Inflammatory macrophage treated with lipopolysaccharide for 4 hours (primary cell): ENCODE results near the gene CDH12.
"Not testable (repeated sequence)": the region's sequence is repeated elsewhere in the genome, so short reads cannot be mapped to it uniquely, and the experiment has no call there.

Source experiments
- DNase-seq: peaks from one replicate; pipeline ENCODE4 v3.0.0-alpha.2; 2020

Gene CDH12

DNA sequence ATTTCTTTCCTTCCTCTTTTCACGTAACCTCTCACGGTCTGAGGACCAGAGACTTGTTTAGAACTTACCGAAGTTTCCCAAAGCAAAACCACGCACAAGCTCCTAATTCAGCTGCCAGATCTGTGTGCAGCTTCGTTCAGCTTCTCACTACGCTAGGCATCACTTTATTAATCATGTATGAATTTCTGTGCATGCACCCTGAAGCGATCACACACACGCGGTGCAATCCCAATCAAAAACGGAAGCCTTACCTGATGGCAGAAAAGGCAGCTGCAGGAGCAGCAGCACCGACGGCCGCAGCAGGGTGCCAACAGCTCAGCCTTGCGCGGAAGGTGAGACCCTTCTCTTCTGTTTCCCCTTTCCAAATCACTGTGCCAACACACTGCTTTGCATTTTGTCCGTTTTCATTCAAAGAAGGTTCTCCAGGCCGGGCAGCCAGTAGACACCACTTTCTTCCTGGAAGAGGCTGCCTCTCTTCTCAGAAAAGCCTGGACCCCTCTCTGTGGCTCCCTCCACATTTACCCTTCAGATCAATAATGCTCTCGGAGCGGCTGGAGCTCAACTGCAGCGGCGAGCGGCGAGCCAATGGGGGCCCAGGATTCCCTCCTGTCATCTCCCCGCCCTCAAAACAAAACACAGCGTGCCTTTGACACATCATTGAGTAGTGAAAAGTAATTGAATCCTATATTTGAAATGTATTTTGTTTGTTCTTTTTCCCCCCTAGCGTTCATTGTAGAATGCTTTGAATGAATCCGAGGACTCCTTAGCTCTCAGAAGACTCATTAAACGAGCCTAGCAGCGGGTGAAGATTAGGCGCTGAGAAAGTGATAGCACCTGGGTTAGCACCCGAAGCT lies at the start of gene CDH12:
TSS of gene CDH12 (minus strand) at position 538 of the 854 bp plus-strand sequence.
- no peak for DNase-seq

DNA sequence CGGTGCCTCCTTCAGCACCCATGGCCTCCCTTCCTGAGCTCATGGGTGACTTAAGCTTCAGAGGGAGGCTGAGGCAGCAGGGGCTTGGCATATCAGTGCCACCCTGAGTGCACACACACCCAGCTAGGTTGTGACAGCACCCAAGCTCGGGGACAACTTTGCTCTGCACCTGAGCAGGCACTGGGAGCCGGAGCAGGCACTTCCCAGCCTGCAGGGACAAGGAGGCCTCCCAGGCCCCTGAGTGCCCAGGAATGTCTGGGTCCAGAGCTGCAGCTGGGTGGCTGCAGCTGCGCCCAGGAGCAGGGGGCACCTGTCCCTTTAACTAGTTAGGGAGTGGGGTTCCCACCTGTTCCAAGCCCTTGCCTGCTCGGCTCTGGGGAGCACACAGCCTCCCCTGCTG lies 48.7 kb upstream of the CDH12 start:
- no peak for DNase-seq

DNA sequence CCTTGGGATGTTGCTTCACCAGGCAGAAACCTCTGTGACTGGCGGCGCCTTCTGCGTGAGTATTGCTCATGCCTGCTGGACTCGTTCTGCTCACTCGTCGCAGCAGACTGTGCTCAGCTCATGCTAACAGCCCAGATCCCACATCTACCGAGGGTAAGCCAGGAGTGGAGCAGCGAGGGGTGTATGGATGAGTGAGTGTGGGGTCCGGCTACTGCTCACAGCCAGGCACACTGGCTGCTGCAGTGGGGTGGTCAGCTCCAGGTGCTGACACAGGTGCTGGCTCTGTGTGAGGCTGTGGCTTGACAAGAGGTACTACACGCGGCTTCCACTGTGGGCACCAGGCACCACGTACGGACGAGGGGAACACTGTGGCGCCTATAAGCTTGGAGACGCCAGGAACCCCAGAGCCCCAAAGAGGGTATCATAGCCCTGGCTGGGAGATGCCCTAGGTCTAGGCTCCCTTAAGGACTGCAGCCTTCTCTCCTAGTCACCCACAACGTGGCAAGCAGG lies 47.7 kb upstream of the CDH12 start:
- no peak for DNase-seq

DNA sequence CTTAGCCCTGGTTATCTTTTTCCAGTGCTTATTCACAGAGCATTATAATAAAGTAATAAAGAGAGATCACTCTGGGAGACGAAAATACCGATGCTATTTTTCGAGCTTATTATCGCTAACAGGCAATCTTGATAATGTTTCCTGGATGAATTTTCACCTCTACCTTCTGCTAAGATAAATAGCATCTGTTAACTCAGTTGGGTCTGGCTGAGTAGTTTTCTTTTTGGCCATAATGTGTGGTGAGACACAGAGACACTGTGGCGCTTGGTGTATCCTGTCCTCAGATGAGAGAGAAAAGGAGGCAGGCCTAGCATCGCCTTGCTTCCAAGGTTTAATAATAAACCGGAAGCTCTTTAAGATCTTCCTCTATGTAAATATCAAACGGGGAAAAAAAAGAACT lies 46.2 kb upstream of the CDH12 start:
- DNase-seq, result no peak

GRCh38 chr5:22896152-22896551 lies 43.0 kb upstream of the CDH12 start:
- no peak for DNase-seq

DNA sequence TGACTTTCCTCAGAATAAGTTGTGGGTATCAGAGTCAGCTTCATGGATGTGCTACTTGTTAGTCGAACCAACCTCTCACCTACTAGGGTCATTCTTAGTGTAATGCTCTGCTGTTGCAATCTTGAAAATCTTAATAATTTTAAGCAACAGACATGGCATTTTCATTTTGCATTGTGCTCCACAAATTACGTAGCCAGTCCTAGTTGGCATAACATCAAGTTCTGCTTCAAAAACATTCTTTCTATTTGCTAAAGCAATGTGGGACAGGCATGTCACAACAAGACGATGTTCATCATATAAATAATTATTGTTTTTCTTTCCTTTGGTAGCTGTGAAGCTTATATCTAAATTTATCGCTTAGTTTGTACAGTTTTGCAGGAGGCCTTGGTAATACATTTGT lies 39.3 kb upstream of the CDH12 start:
- DNase-seq, result no peak

GRCh38 chr5:22889720-22890119 lies 36.6 kb upstream of the CDH12 start:
- DNase-seq, result no peak

DNA sequence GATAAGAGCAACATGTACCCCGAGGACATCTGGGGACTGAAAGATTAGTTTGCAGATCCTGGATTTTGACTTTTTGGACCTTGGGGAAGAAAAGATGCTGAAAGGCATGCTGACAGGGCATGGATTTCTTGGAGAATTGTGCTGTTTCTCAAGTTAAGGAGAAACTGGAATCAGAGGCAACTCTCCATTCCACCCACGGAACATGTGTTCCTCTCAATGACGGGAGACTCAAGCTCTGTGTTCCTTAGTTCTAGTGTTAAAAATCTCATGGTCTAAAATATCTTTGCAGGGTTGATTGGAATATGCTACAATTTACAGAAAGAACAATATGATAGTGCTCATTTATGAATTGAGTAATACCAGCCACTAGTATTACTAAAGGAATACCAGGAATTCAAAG lies 34.4 kb upstream of the CDH12 start:
- DNase-seq, result no peak

DNA sequence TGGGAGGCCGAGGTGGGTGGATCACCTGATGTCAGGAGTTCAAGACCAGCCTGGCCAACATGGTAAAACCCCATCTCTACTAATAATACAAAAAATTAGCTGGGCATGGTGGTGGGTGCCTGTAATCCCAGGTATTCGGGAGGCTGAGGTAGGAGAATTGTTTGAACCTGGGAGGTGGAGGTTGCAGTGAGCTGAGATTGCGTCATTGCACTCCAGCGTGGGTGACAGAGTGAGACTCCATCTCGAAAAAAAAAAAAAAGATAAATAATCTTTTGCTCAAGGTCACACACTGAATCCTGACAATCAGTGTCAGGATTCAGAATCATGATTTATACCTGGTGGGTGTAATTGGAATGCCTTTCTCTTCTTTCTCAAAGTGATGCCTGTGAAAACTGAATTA lies 5.8 kb upstream of the CDH12 start:
- DNase-seq, result not testable (repeated sequence)

DNA sequence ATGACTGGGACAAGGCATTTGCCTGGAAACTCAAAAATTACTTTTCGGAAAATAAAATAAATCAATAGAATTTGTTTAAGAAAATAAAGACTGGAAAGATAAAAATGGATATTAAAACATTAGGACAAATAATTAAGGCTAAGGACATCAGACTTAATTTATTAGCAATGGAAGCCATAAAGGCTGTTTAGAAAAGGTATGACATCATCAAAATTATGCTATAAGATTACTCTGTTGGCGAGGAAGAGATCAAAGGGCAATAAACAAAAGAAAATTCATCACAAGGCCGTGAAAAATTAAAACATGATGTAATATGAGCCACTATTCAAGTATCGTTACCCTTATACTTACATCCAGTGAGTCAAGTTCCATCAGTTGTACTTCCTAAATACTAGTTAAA lies 2.7 kb upstream of the CDH12 start:
- DNase-seq, result no peak

DNA sequence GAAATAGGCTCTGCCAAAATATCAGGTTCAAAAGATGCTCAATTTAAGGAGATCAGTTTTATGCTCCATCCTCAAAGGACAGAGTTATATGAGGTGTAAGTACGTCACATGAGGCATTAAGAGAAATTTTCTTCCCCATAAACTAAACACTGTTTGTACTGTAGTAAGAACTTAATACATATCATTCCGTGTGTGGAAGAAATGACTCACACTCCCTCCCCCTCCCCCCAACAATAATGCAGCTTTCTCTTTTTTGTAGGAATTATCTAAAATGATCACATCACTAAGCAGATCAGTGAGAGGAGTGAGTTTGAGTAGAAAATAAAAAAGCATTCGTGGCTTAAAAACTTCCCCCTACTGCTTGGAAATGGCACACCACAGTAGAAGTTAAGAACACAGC lies 2.2 kb downstream of the CDH12 start:
- no peak for DNase-seq

DNA sequence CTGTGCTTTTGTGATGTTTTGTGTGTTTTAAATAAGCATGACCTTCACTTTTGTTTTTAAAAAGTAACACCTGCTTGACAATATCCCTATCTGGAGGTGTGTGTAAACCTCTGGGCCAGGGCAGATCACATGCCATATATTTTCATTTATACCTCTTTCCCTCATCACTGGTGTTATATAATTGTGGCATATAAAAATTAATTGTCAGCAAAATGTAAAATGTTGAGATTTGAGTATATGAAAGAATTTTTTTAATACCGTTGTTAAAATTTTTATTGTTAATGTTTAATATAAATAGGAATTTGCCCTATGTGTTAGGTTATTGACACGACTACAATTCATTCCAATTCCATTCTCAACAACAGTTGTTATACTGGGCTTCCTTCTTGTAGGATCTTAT lies 6.5 kb downstream of the CDH12 start:
- DNase-seq, result no peak

DNA sequence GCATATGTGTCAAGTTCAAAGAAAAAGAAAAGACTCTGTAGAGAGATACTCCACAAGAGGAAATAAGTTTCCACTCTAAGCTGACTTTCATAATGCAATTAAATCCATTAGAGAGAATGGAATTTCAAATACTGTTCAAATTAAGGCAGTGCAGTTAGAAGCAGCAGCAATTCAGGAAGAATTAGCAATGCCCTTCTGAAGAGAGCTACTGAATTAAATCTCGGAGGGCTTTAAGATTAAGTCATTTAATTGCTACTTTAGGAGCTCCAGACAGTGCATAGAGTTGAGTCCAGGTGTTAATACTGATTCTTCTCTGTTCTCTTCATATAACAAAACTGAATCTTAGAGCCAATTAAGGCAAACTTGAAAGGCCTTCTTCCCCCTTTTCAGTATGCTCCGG lies 8.5 kb downstream of the CDH12 start:
- no peak for DNase-seq

DNA sequence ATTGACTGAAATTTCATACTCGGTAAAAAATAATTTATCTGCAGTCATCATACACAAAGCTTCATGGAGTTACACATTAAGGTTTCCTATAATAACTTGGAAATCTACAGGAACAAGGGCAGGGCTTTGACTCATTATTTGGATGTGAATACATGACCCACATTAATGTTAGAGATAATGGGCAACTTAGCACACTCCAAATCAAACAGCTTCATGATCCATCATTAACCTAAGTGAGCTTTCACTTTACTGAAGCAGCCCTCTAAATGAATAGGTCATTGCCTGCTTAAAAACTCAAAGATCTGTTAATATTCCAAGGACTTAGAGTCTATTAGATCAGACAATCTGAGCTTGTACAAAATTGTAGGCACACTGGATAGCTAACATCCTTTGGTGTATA lies 9.0 kb downstream of the CDH12 start:
- no peak for DNase-seq

GRCh38 chr5:22842574-22842973 lies 10.6 kb downstream of the CDH12 start:
- DNase-seq, result no peak

DNA sequence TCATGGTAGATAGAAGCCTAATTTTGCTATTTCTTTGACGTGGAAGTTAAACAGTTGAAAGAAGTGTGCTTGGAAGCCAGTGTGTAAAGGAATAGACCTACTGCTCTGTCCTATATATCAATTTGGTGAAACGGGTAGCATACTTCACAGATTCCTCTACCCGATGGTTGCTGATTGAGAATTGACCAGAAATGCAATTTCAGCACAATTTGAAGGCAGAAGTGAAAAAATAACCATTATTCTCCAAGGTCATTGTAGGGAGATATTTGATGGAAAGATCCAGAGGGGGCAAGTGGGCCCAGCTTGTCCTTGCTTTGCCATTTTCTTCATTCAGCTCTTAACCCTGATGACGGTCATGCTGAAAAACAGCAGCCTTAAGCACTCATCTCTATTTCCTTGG lies 15.3 kb downstream of the CDH12 start:
- no peak for DNase-seq

DNA sequence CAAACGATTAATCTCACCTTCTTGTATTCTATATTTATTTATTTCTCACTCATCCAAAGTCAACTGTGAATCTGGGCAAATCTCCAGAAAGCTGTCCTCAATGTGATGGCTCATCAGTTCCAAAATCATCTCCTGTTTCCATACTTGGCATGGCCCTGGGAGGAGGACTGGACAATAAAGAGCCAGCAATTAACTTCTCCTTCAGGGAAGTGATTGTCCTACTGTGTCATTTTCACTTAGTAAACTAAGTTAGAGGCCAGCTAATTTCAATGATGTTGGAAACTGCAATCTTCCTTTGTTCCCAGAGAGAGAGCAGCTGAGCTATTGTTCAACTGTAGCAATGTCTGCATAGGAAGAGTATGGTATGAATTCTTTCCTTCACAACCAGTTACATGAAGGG lies 17.5 kb downstream of the CDH12 start:
- no peak for DNase-seq

GRCh38 chr5:22793463-22793862 lies 59.7 kb downstream of the CDH12 start:
- DNase-seq, result no peak

DNA sequence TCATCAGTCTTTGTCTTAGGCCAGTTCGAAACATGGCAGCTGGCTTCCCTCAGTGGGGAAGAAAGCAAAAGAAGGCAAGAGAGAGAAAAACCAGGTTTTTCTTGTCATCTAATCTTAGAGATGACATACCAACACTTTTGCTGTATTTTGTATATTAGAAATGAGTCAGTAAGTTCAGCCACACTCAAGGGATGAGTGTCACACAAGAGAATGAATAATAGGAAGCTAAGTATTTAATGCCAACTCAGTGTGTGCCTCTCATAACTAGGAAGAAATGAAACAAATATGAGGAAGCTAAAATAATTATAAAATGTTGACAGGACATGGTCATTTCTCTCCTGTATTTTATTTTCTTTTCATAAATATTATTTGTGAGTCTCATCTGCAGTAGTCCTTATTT lies 65.3 kb downstream of the CDH12 start:
- no peak for DNase-seq

DNA sequence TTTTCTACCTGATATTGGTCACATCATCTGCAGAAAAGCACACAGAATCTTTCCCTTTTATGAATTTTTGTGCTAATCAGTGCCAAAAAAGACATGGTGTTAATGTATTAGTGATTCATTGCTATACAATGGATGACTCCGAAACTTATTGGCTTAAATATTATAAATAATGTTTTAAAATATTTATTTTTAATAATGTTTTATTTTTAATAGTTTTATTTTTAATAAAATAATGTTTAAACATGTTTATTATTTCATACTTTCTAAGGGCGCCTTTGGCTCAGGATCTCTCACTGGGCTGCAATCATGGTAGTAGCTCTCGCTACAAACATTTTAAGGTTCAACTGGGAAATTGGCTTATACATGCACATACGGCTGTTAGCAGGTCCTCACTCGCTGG lies 65.7 kb downstream of the CDH12 start:
- no peak for DNase-seq

- no peak for DNase-seq
These were observed 72.4 kb downstream of the CDH12 start for GRCh38 chr5:22780756-22781155.

DNA sequence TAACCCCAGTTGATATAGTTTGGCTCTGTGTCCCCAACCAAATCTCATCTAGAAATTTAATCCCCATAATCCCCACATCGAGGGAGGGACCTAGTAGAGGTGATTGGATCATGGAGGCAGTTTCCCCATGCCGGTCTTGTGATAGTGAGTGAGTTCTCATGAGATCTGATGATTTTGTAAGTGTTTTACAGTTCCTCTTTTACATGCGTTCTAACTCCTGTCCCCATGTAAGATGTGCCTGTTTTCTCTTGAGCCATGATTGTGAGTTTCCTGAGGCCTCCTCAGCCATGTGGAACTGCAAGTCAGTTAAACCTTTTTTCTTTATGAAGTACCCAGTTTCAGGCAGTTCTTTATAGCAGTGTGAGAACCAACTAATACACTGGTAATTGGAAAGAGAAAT lies 73.6 kb downstream of the CDH12 start:
- DNase-seq, result peak; percentile 0

DNA sequence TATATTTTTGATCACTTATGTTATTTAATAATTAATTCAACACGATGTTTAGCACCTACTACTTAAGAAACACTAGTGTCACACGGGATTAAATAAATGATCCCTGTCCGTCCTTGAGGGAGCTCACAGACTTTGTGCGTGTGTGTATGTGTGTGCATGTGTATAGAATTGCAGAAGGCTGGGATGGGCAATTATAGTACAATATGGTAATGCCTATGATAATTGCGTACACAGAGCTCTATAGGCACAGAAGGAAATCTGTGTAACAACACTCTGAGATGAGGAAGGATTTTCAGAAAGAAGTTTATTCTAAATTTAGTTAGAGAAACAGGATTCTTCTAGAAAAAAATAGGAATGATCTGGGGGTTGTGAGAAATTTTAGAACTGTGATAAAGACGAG lies 76.9 kb downstream of the CDH12 start:
- no peak for DNase-seq

GRCh38 chr5:22774214-22774613 lies 78.9 kb downstream of the CDH12 start:
- DNase-seq, result not testable (repeated sequence)

GRCh38 chr5:22764736-22765135 lies 88.4 kb downstream of the CDH12 start:
- DNase-seq, result no peak
